Left cardiac atrium (tissue), 4 donors: ENCODE results near the gene CHST12. TPM values are rescaled to one million over a fixed set of nuclear protein-coding genes. Genes with fewer than 3 reads are reported as not detected.

Source experiments
- ATAC-seq, 2 donors: fragments of 200-7000 bp; cut with Tn5 transposase; one replicate each; pipeline ENCODE4 v1.9.1; 2020; ENCODE audit warnings: mild to moderate bottlenecking in 2 of 2, moderate library complexity in 2 of 2
- DNase-seq: peaks from one replicate; pipeline ENCODE4 v3.0.0-alpha.2; 2020
- intact Hi-C, 2 donors: fragments of 100-400 bp; cut with DNase I; formaldehyde crosslinking; loops; one replicate each; pipeline versions ENCODE4 v1.14.1 to v1.15.1; 2022 to 2023
- long read RNA-seq: library from polyadenylated mRNA; unstranded; transcript quantifications from one replicate; pipeline ENCODE4 v2.0.0, GENCODE V29; 2021
- total RNA-seq, 2 donors: library from RNA; stranded (reverse); fragmentation: NEBNext Ultra II Directional; extraction: Animal tissue kit (Norgen Biotek cat#: 25700); gene quantifications; one replicate each; pipeline ENCODE4 v1.2.1, GENCODE V29; 2021
- donor health status: DM: no; HTN: yes; CAD: no.
- donor health status: DM: no; HTN: yes; CAD: no; lungs with severe emphysema.
- donor health status: DM: yes; HTN: yes; CAD: no.
- donor health status: Dilated cardiomyopathy.

The CHST12 gene
- total RNA-seq, result 10 to 100 TPM; 18.4 to 19.8 TPM
- long read RNA-seq, full-length matches to known transcripts, result 38 of 59 reads
- long read RNA-seq, partial matches to known transcripts, result 6 of 59 reads
- long read RNA-seq, other reads (novel, unspliced or antisense), result 15 of 59 reads

DNA sequence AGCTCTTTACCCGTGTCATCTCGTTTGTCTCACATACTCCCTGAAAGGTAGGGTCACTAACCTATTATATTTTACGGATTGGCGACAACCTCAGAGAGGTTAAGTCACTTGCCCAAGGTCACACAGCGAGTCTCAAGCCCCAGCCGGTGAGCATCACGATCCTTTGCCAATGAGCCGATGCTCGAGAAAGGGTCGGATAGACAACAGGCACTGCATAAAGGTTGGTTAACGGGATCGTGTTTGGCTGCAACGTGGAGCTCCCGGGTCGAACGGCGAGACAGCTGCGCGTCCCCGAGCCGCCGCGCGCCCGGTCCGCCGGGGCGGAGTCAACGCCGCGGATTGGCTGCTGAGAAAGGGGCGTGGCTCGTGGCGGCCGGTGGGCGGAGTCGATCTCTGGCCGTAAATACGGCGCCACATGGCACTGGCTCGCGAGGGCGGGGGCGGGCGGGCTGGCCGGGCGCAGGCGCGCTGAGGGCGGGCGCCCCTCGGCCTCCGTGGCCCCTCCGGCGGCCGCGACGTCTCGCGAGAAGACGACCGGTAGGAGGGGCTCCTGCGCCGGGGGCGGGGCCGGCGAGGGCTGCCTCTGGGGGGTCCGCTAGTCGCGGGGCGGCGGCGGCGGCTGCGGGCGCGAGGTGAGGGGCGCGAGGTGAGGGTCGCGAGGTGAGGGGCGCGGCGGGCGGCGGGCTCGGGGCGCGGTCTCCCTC is at the start of gene CHST12:
TSS of gene CHST12 (plus strand) at position 598 of the 704 bp plus-strand sequence. CDS start 29,029 bp downstream, outside the sequence.
- peak; percentile 95 for DNase-seq
- intact Hi-C loops, result no loop called here
- peak; percentile 87 to 93 for ATAC-seq

DNA sequence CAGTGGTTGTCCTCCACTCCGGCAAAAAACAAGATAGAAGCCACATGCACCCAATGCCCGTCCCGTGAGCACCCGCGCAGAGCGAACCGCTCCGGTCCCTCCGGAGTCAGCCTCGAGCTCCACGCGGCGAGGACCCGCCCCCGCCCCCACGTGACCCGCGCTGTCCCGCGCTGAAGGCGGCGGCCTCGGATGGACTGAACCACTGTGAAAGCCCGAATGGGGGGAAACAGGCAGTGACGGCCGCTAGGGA is 49.5 kb upstream of the CHST12 start:
- peak; percentile 90 to 94 for ATAC-seq
- intact Hi-C loops, result loop anchor here in 1 of 2 donors (5.0 kb wide), 1 partner anchor 112 kb away; the partner anchor contains the start of genes MRM2 and NUDT1
- DNase-seq, result peak; percentile 93

DNA sequence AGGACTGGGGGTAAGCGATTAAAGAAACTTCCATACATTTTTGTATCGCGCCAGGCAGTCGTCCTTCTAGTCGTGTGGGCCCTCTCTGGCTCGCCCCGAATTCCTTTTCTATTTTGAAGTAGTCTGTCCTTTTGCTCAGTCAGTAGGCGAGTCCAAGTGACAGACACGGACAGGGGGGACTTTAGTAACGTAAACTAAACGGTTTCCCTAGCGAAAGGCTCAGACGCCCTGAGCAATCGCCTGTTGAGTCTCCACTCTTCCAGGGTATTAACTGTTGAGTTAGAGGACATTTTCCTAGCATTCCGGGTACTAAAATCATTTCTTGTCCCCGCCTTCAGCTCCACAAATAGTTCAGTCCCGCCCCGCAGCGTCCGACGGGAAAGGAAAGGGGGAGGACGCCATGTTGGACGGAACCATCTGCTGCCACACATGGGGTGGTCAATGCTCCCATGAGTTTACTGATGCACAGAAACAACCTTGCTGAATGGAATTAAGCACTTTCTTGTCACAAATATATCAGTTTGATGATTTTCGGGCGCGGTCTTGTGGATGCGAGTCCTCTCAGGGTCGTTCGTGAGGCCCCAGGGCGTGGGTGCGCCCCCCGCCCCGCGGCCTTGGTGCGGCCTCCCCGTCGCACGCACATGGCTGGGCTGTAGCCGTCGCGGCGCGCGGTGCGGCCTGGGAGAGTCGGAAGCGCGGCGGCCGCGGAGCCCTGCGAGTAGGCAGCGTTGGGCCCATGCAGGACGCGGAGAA is 49.0 kb upstream of the CHST12 start, which contains the start of gene EIF3B:
TSS of gene EIF3B (plus strand) at position 642 of the 753 bp plus-strand sequence. CDS start at position 737, 95 bp downstream.
- intact Hi-C loops, result loop anchor here in 1 of 2 donors (5.0 kb wide), 1 partner anchor 112 kb away; the partner anchor contains the start of genes MRM2 and NUDT1
- ATAC-seq, result peak; percentile 95
- peak; percentile 92 for DNase-seq

DNA sequence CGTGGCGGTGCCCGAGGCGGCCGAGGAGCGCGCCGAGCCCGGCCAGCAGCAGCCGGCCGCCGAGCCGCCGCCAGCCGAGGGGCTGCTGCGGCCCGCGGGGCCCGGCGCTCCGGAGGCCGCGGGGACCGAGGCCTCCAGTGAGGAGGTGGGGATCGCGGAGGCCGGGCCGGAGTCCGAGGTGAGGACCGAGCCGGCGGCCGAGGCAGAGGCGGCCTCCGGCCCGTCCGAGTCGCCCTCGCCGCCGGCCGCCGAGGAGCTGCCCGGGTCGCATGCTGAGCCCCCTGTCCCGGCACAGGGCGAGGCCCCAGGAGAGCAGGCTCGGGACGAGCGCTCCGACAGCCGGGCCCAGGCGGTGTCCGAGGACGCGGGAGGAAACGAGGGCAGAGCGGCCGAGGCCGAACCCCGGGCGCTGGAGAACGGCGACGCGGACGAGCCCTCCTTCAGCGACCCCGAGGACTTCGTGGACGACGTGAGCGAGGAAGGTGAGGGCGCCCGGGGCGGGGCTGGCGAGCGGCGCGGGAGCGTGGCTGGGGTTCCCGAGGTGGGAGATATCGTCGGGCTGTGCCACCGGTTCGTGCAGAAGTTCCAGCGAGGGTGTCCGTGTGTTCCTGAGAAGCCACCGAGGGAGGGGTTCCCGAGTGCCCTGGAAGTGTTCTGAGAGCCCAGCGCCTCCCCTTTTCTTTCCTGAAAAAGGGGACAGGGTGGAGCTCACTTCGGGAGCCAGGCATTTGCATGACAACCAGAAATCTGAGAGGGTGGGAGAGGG is 48.3 kb upstream of the CHST12 start:
- ATAC-seq (no peak), DNase-seq (no peak)
- intact Hi-C loops, result loop anchor here in 1 of 2 donors (5.0 kb wide), 1 partner anchor 113 kb away; the partner anchor contains the start of genes MRM2 and NUDT1

DNA sequence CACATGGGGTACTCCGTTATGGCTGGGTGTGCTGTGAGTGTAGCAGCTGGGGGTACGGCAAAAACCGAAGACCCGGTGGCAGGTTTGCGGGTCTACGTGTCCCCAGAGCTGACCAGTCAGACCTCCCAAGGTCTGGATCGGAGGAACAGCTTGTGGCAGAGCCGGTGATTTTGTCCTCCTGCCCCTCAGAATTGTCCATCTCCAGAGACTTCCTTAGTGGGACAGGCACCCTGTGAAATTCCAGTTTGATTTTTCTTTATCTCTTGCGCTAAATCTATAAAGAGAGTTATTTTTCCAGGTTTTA is 47.8 kb upstream of the CHST12 start:
- DNase-seq (no peak), ATAC-seq (no peak)
- intact Hi-C loops, result no loop called here

DNA sequence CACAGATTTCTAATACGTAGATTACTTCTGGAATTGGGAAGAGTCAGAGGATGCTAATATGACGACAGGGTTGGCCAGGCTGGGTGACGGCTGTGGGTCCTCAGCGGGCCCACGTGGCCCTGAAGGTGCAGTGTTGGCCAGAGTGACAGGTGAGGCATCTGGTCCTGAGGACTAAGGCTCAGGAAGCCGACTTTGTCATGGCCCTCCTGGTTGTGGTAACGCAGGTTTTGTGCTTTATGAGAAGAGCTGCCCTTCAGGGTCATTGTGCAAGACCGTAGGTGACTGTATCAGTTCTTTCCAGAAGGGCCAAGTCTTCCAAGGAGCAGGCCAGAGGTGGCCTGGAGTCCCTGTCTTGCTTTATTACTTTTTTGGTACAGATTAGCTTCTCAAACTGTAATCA is 46.2 kb upstream of the CHST12 start:
- ATAC-seq, result no peak
- no peak for DNase-seq
- intact Hi-C loops, result no loop called here

DNA sequence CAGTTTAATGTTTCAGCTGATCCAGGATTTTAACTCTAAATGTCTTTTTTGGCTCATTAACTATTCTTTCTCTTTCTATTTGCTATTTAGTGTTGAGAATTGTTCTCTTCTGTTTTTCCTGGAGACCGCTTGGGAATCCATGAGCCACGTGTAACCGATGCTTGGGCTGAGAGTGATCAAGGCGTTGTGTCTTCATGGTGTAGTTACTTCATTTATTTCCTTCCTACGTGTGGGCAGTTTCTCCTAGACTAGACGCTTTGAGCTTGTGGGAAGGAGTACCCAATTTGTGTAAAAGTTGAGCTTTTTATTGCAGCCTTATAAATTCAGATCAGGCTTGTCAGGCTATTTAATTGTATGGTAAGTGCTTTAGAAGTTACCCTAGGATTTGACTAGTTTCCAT is 45.8 kb upstream of the CHST12 start:
- ATAC-seq (no peak), DNase-seq (no peak)
- intact Hi-C loops, result no loop called here

- intact Hi-C loops, result no loop called here
- DNase-seq (no peak), ATAC-seq (no peak)
Measured at GRCh38 chr7:2358968-2359527, 44.4 kb upstream of the CHST12 start.

DNA sequence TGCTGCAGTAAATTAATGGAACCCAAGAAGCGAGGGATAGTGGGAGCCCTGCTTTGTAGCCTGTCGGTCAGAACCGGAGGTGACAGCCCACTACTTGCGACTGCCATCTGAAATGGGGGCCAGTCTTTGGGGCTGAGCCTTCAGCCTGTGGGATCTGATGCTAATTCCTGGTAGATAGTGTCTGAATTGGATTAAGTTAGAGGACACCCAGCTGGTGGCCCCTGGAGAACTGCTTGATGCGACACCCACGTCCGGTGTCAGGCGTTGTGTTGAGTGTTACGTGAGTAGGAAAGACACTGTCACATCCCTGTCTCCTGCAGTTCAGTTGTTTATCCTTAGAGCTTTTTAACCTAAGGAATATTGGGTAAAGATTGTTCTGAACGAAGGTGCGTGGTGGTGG is 43.8 kb upstream of the CHST12 start:
- DNase-seq, result no peak
- no peak for ATAC-seq
- intact Hi-C loops, result no loop called here

GRCh38 chr7:2360796-2361195 is 42.6 kb upstream of the CHST12 start:
- ATAC-seq, result peak in 1 of 2 donors; percentile 88
- intact Hi-C loops, result no loop called here
- DNase-seq, result no peak

GRCh38 chr7:2362385-2363088 is 40.9 kb upstream of the CHST12 start:
- intact Hi-C loops, result no loop called here
- ATAC-seq (no peak), DNase-seq (no peak)

GRCh38 chr7:2369139-2369538 is 34.3 kb upstream of the CHST12 start:
- ATAC-seq, result no peak
- intact Hi-C loops, result no loop called here
- DNase-seq, result no peak

DNA sequence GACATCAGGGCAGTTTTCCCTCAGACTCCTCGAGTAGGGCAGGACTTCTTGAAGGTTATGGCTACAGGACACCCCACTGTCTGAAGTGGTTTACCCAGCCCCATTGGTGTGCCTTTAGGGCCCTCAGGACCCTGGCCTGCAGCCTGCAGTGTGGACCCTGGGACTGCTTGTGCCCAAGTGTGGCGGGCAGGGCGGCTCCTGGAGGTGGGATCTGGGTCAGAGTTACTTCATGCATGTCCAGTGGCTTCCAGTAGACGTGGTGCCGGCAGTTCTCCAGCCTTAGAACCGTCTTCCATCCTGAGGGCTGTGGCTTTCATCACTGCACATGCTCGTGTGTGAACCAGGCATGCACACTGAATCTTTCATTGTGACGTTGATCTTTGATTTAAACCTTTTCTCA is 32.1 kb upstream of the CHST12 start:
- ATAC-seq, result no peak
- DNase-seq, result no peak
- intact Hi-C loops, result no loop called here

DNA sequence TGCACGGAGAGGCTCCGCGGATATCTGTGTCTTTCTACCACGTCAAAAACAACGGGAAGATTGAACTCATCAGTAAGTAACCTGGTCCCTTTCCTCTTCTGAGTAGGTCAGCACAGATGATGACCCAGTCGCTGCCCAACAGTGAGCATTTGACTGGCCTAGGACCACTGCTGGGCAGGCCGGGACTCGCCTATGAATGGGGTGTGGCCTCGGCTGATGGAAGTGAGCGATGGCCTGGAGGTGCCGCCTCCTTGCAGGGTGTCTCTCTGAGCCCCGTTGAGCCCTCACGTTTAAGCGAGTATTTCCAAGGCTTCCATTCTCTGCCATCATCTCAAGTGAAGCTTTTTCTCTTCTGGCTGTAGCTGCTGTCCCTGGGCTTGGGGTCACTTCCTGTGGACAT is 30.7 kb upstream of the CHST12 start:
- intact Hi-C loops, result no loop called here
- DNase-seq (no peak), ATAC-seq (no peak)

DNA sequence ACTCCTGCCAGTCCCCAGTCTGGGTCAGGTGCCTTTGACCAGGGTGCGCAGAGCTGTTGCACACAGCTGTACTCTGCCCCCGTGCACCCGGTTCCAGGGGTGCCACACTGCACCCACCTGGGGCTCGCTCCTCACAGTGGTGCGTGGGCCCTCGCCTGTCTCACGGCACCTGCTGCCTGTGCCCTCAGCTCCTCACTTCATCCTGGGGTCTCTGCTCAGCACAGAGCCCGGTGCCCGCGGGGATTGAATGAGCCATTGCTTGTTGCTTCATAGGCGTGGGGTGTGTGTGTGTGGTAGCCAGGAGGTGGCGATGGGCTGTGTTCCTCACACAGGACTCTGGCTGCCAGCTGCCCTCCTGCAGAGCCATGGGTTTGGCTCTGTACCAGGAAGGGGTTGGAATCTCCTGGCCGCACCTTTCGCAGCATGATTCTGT is 30.3 kb upstream of the CHST12 start:
- intact Hi-C loops, result no loop called here
- ATAC-seq (peak; percentile 14 to 39), DNase-seq (no peak)

GRCh38 chr7:2373646-2374045 is 29.8 kb upstream of the CHST12 start:
- ATAC-seq (no peak), DNase-seq (no peak)
- intact Hi-C loops, result no loop called here

DNA sequence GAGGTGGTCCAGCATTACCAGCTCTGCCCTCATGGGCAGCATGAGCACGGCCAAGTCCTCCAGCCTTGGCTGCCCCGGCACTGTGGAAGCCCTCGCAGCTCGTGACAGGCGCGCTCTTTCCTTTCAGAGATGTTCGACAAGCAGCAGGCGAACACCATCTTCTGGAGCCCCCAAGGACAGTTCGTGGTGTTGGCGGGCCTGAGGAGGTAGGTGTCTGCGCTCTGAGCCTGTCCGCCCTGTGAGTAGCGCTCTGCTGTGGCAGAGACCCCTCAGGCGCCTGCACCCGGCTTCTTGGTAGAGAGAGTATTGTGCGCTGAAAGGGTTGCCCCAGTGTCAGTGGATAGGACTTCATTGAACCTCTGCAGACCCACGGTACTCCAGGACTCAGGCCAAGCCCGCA is 29.0 kb upstream of the CHST12 start:
- intact Hi-C loops, result no loop called here
- no peak for DNase-seq
- ATAC-seq, result no peak

- no peak for DNase-seq
- ATAC-seq, result no peak
- intact Hi-C loops, result no loop called here
Measured at GRCh38 chr7:2374830-2375728, 28.3 kb upstream of the CHST12 start.
